HG02884 (cell line): ENCODE results near the gene XRN2.
"Not testable (repeated sequence)": the region's sequence is repeated elsewhere in the genome, so short reads cannot be mapped to it uniquely, and the experiment has no call there.

Experiments used
- ATAC-seq: cut with Tn5 transposase; IDR thresholded peaks from one replicate; pipeline ENCODE4 v1.9.1; 2021; ENCODE audit warnings: mild to moderate bottlenecking, moderate library complexity; ENCODE audit not compliant: unreplicated experiment

The XRN2 gene

DNA sequence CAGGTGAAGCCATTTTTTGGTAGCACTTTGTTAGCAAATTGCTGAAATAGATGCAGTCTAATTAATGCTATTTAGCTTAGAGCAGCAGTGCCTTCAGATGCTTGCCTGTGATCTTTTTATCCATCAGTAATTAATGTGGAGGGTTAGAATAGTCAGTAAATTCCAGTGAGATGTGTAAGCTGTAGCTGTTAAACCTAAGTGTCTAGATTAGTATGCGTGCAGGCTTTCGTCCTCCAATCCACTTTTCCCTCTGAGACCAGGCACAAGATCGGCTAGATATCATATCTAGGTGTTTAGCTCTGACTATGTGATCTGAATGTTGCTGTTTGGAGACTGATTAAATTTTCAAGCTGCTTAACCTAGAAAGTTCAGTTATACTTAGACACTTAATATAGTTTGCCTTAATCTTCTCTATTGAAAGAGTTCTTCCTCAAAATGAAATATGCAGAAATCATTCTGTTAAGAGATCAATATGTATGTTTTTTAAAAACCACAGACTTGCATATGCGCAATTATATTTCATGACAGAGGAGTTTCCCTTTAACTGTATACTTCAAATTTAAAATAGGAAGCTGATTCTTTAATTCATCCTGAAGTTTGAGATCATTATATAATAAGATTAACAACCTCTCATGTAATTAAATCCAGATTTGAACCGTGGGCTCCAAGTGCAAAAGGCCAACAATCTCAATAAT lies 41.2 kb downstream of the XRN2 start:
- ATAC-seq: no peak

DNA sequence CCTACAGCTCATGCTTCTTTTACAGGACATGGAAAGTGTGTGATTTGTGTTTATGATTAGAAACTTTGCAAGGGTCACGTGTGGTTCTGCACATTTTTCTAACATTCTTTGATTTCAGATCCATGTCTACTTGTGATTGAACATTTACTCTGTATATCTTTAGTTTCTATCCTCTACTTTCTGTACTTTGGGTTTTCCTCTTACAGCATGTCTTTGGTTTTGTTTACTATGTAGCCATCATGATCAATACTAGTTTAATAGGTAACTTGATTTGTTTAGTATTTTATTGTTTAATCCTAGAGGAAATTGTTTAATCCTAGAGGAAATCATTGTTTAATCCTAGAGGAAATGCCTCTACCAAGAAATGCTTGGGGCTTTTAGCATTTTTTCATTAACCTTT lies 41.8 kb downstream of the XRN2 start:
- ATAC-seq: no peak

GRCh38 chr20:21352703-21353102 lies 49.6 kb downstream of the XRN2 start:
- no peak for ATAC-seq

- no peak for ATAC-seq
Observed at GRCh38 chr20:21353236-21353635, 50.1 kb downstream of the XRN2 start.

- no peak for ATAC-seq
Observed at GRCh38 chr20:21355981-21356380, 52.9 kb downstream of the XRN2 start.

DNA sequence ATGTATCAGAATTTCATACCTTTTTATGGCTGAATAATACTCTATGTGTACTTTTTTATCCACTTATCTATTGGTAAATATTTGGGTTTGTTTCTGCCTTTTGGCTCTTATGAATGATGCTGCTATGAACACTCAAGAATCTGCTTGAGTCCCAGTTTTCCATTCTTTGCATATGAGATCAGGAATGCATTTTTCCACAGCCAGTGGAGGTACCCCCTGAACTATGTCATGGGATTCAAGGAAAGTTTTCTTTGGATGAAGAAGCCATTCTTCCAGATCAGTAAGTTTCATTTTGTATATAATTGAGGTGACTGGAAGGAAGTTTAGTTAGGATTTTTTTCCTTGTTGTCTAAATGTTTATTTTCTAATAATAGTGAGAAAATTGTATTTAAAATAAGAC lies 53.3 kb downstream of the XRN2 start:
- ATAC-seq: no peak

GRCh38 chr20:21357844-21358243 lies 54.7 kb downstream of the XRN2 start:
- ATAC-seq: no peak

DNA sequence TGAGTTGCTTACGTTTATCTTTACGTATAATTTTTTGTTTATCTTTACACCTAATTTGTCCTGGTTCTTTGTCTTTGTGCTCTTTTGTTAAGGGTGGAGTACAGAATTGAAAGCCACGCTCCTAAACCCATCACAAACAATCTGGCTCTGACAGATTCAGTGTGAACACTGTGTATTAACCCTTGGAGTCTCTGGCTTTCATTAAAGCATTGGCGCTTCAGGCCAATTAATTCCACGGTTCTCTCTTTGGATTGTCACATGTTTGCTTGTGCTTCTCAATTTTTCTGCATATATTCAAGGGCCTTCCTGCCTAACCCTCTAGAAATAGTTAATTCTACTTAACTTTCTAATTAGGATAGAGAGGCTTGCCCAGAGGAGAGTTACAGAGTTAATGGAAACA lies 55.6 kb downstream of the XRN2 start:
- ATAC-seq: no peak

DNA sequence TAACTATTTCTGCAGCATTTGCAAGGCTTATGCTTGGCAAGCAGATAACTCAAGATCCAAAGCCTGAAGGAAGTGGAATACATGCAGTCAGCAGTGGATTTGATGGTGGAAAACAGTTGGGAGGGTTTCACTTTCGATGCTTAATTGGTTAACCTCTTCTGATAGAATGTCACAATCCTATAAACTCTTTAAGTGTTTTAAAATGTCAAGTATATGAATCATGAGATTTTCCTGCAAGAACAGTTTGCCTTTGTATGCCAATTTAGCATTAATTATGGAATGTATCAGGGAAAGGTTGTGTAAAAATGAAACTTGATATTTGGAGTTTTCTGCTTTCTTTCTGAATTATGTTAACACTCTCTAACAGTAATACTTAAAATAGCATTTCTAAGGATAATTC lies 57.6 kb downstream of the XRN2 start:
- ATAC-seq: no peak

DNA sequence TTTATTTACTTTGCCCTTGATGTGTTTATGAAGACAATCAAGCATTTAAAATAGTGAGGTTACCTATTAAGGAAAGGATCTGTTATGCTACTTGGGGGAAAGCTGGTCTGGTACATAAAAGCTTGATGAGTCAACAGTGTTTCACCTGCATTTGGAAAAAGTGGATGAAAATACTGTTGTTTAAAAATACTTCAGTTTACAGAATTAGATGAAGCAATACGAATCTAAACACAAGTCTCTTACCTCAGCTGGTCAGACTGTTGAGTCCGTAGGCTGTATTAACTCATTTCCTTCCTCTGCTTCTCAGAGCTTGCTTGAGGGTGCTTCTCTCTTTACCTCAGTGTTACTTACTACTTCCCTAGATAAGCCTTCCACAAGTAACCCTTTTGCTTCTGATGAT lies 58.1 kb downstream of the XRN2 start:
- no peak for ATAC-seq

GRCh38 chr20:21364413-21364812 lies 61.3 kb downstream of the XRN2 start:
- no peak for ATAC-seq

- ATAC-seq: no peak
Observed at GRCh38 chr20:21365771-21366170, 62.6 kb downstream of the XRN2 start.

DNA sequence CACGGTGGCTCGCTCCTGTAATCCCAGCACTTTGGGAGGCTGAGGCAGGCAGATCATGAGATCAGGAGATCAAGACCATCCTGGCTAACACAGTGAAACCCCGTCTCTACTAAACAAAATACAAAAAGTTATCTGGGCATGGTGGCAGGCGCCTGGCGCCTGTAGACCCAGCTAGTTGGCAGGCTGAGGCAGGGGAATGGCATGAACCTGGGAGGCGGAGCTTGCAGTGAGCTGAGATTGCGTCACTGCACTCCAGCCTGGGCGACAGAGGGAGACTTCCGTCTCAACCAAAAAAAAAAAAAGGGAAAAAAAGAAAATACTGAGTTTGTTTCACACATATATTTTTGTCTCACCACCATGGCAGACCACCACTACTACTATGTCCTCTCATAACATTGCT lies 63.1 kb downstream of the XRN2 start:
- ATAC-seq: not testable (repeated sequence)

GRCh38 chr20:21368791-21369190 lies 65.7 kb downstream of the XRN2 start:
- no peak for ATAC-seq

DNA sequence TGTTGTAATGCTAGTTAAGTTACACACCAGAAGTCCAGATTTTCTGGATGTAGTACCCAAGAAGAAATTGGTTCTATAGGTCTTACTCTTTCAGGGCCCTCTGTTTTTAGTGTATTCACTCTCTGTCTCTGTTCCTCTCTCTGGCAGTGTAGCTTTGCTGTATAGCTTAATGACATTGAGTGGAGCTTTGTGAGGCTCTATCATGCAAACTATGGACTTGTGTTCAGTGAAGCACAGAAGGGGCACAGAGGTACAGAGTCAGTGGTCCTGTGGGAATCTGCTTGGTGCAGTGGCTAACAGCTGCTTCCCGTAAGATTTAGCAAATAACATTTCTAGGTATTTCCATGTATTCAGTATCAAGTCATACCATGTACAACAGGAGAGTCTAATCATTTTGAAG lies 68.1 kb downstream of the XRN2 start:
- ATAC-seq: no peak

- no peak for ATAC-seq
Observed at GRCh38 chr20:21372016-21372415, 68.9 kb downstream of the XRN2 start.

GRCh38 chr20:21373436-21373835 lies 70.3 kb downstream of the XRN2 start:
- ATAC-seq: no peak

DNA sequence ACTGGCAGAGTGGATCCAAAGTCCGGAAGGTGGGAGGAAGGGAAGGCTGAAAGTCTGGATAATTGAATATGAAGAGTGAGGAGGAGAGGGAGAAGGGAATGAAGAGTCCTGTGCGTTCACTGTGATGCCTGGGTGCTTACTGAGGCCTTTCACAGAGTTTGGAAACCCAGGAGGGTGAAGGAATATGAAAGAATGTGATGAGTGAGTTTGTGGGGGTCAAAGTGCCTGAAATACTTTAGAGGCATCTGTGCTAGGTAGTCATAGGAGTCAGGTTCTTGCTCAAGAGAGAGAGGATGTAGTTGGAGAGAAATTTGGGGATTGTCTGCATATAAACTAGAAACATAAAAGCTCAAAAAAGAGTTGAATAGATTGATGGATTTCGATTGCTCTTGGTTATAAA lies 73.5 kb downstream of the XRN2 start:
- no peak for ATAC-seq

- ATAC-seq: no peak
Observed at GRCh38 chr20:21377701-21378100, 74.6 kb downstream of the XRN2 start.

GRCh38 chr20:21378259-21378658 lies 75.1 kb downstream of the XRN2 start:
- no peak for ATAC-seq

DNA sequence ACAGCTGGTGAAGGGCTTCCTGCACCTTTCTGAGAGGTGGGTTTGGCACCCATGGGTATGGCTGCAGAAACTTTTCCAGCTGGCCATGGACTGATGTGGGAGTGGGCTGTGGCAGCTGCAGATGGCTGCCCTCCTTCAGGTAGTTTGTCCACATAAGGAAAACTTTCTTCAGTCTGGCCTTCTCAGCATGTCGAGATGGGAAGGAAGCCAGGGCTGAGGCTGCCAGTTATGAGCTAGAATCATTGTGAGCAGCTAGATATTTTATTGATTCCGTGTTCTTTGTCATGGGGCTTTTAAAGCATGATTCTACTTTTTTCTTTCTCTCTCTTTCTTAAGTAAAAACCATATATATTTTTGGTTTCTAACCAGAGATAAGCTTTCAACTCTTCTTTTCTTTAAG lies 77.6 kb downstream of the XRN2 start:
- ATAC-seq: no peak

- ATAC-seq: no peak
Observed at GRCh38 chr20:21381619-21382018, 78.5 kb downstream of the XRN2 start.

DNA sequence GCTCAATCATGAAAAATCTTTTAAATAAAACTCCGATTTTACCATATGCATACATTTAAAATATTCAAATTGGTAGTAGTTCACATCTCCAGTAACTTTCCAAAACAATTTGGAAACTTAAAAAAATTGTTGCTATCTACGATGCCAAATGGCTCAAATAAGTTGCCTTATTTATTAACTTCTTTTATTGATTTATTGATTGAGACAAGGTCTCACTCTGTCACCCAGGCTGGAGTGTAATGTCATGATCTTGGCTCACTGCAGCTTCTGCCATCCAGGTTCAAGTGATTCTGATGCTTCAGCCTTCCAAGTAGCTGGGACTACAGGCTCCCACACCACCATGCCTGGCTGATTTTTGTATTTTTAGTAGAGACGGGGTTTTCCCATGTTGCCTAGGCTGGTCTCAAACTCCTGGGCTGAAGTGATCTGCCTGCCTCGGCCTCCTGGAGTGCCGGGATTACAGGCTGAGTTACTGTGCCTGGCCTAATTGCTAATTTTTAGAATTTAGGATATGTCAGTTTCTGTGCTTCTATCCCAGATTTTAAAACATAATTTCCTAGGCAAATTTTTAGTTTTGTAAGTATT lies 81.3 kb downstream of the XRN2 start:
- ATAC-seq: no peak
